Smooth muscle cell (in vitro differentiated cells): Measurements from ENCODE around the gene OTUD1. TPM values are rescaled to one million over a fixed set of nuclear protein-coding genes. Genes with fewer than 3 reads are reported as not detected.

Source experiments
- DNase-seq: peaks from one replicate; lab custom pipeline; 2025; ENCODE audit not compliant: unreplicated experiment; lab: John Stamatoyannopoulos, UW
- H2AFZ ChIP-seq: fragments of 200-600 bp; sonication (generic); 2 replicates; pipeline ENCODE4 v1.6.0; 2016; ENCODE audit warnings: antibody characterized with exemption, low read depth, mild to moderate bottlenecking
- H3F3A ChIP-seq: fragments of 200-600 bp; sonication (generic); 2 replicates; pipeline ENCODE4 v1.6.0; 2017; ENCODE audit warnings: antibody characterized with exemption, low read depth
- H3K27ac ChIP-seq: fragments of 200-600 bp; sonication (generic); 2 replicates; pipeline ENCODE4 v1.5.1; 2016; ENCODE audit warnings: low read depth, mild to moderate bottlenecking
- H3K27me3 ChIP-seq: fragments of 200-600 bp; sonication (generic); 2 replicates; pipeline ENCODE4 v1.6.1; 2016; ENCODE audit warnings: low read depth, mild to moderate bottlenecking
- H3K36me3 ChIP-seq: fragments of 200-600 bp; sonication (generic); 2 replicates; pipeline ENCODE4 v1.5.1; 2016; ENCODE audit warnings: low read depth
- H3K4me1 ChIP-seq: fragments of 200-600 bp; sonication (generic); 2 replicates; pipeline ENCODE4 v1.5.1; 2016; ENCODE audit warnings: low read depth
- H3K4me2 ChIP-seq: fragments of 200-600 bp; sonication (generic); 2 replicates; pipeline ENCODE4 v1.6.0; 2016; ENCODE audit warnings: mild to moderate bottlenecking
- H3K4me3 ChIP-seq: fragments of 200-600 bp; sonication (generic); 2 replicates; pipeline ENCODE4 v1.5.1; 2016; ENCODE audit warnings: mild to moderate bottlenecking
- H3K79me2 ChIP-seq: fragments of 200-600 bp; sonication (generic); 2 replicates; pipeline ENCODE4 v1.6.0; 2016; ENCODE audit warnings: low read depth, mild to moderate bottlenecking
- H3K9ac ChIP-seq: fragments of 200-600 bp; sonication (generic); 2 replicates; pipeline ENCODE4 v1.6.0; 2016; ENCODE audit warnings: low read depth
- H3K9me3 ChIP-seq: fragments of 200-600 bp; sonication (generic); replicated peaks from 2 replicates; pipeline ENCODE4 v1.5.1; 2016; ENCODE audit warnings: low read depth
- H4K20me1 ChIP-seq: fragments of 200-600 bp; sonication (generic); 2 replicates; pipeline ENCODE4 v1.6.0; 2016; ENCODE audit warnings: low read depth
- CTCF ChIP-seq: fragments of 200-600 bp; sonication (generic); IDR thresholded peaks from 2 replicates; pipeline ENCODE4 v1.5.1; 2017; ENCODE audit warnings: borderline replicate concordance, mild to moderate bottlenecking, antibody characterized with exemption; ENCODE audit not compliant: insufficient read depth, poor library complexity, severe bottlenecking
- WGBS: methylation state at CpG from one replicate; pipeline ENCODE4 v1.1.7; 2016; ENCODE audit warnings: low lambda C conversion rate; 5-methylcytosine and 5-hydroxymethylcytosine counted together
- polyA plus RNA-seq: library from polyadenylated mRNA; unstranded; fragments of >200 nt; fragmentation: Nextera tagmentation; extraction: Ambion mirVana; gene quantifications from 2 replicates; pipeline ENCODE4 v1.2.1, GENCODE V29; 2016
- total RNA-seq: library from RNA; depleted of rRNA; stranded (reverse); fragments of >200 nt; gene quantifications from 2 replicates; pipeline ENCODE4 v1.2.3, GENCODE V29; 2014

The OTUD1 gene
- total and polyA plus RNA-seq, 2 experiments from 2014 or later, result 11.6 to 14.0 TPM

- no peak for DNase-seq
- no peaks in the 10 kb centered on the region for H3K4me1 ChIP-seq
- H3K9me3 ChIP-seq, result no peaks in the 10 kb centered on the region
- WGBS, result 89% methylated on average over 5 of the region's 5 CpGs
- H3K27me3 ChIP-seq, result no peaks in the 10 kb centered on the region
- no peaks in the 10 kb centered on the region for H3K79me2 ChIP-seq
- H3K27ac ChIP-seq, result no peak overlapping the region
- no peak overlapping the region for H3K9ac ChIP-seq
- no peaks in the 10 kb centered on the region for H4K20me1 ChIP-seq
- no peak for TF ChIP-seq CTCF
- no peaks in the 10 kb centered on the region for H3K36me3 ChIP-seq
- H3K4me2 ChIP-seq, result no peak overlapping the region
- H3F3A ChIP-seq, result no peaks in the 10 kb centered on the region
- no peak overlapping the region for H2AFZ ChIP-seq
- H3K4me3 ChIP-seq, result no peak overlapping the region
Measured at GRCh38 chr10:23406409-23406808, 32.5 kb upstream of the OTUD1 start.

- H3K36me3 ChIP-seq, result no peaks in the 10 kb centered on the region
- H4K20me1 ChIP-seq, result no peaks in the 10 kb centered on the region
- no peak overlapping the region for H2AFZ ChIP-seq
- TF ChIP-seq CTCF, result no peak
- peak overlapping the region; percentile 63 for H3K27ac ChIP-seq
- no peaks in the 10 kb centered on the region for H3K27me3 ChIP-seq
- no peak overlapping the region for H3K4me2 ChIP-seq
- 36% methylated on average over 8 of the region's 8 CpGs for WGBS
- DNase-seq, result no peak
- H3K9me3 ChIP-seq, result no peaks in the 10 kb centered on the region
- H3K9ac ChIP-seq, result no peak overlapping the region
- H3K4me1 ChIP-seq, result no peaks in the 10 kb centered on the region
- H3K79me2 ChIP-seq, result no peaks in the 10 kb centered on the region
- H3F3A ChIP-seq, result no peaks in the 10 kb centered on the region
- H3K4me3 ChIP-seq, result no peak overlapping the region
Measured at GRCh38 chr10:23408330-23408976, 30.4 kb upstream of the OTUD1 start.

GRCh38 chr10:23412223-23412622 lies 26.7 kb upstream of the OTUD1 start:
- peak overlapping the region; percentile 37 for H3K4me2 ChIP-seq
- H3K9me3 ChIP-seq, result no peaks in the 10 kb centered on the region
- no peak for TF ChIP-seq CTCF
- H3K27ac ChIP-seq, result peak overlapping the region; percentile 67
- 10% methylated on average over 2 of the region's 2 CpGs for WGBS
- H4K20me1 ChIP-seq, result no peaks in the 10 kb centered on the region
- H3K36me3 ChIP-seq, result no peaks in the 10 kb centered on the region
- no peaks in the 10 kb centered on the region for H3K4me1 ChIP-seq
- no peak overlapping the region for H2AFZ ChIP-seq
- H3K27me3 ChIP-seq, result no peaks in the 10 kb centered on the region
- no peak for DNase-seq
- H3F3A ChIP-seq, result no peaks in the 10 kb centered on the region
- H3K79me2 ChIP-seq, result no peaks in the 10 kb centered on the region
- H3K9ac ChIP-seq, result no peak overlapping the region
- H3K4me3 ChIP-seq, result no peak overlapping the region

GRCh38 chr10:23413629-23414089 lies 25.2 kb upstream of the OTUD1 start:
- no peak overlapping the region for H3K9ac ChIP-seq
- H3K4me3 ChIP-seq, result no peak overlapping the region
- H3F3A ChIP-seq, result no peaks in the 10 kb centered on the region
- DNase-seq, result no peak
- H3K9me3 ChIP-seq, result no peaks in the 10 kb centered on the region
- H4K20me1 ChIP-seq, result no peaks in the 10 kb centered on the region
- no peak for TF ChIP-seq CTCF
- no peaks in the 10 kb centered on the region for H3K36me3 ChIP-seq
- no peak overlapping the region for H2AFZ ChIP-seq
- H3K4me1 ChIP-seq, result no peaks in the 10 kb centered on the region
- WGBS, result 89% methylated on average over 5 of the region's 5 CpGs
- H3K27me3 ChIP-seq, result no peaks in the 10 kb centered on the region
- no peak overlapping the region for H3K4me2 ChIP-seq
- H3K27ac ChIP-seq, result no peak overlapping the region
- H3K79me2 ChIP-seq, result no peaks in the 10 kb centered on the region
